ENCODE measurements around the gene DDX20.

Gene DDX20

DNA sequence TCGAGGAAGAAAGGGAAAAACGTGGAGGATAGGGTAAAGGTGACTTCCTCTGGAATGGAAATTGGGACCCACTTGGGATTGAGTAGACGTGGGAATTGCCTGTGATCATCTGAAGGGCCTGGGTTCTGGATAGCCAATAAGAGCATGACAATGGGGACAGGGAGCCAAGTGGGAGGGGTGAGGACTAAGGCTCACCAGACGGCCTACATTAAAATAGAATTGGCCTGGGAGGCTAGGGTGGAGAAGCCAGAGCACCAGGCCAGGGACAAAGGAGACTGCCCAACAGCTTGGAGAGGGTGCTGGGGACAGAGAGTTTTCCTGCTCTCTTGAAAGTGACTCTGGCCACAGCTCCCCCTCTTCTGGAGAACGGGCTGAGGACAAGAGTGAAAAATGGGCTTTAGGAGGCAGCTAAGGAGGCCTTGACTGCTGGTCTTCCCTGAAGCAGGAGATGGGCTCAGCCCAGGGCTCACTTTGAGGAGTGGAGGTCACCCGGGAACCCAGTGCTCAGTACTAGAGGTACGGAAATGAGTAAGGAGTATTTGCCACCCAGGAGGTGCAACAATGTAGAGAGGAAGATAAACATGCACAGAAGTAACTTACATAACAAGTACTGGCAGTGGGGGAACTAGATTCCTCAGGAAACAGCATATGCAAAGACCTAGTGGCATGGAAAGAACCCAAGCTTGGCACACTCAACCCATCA lies 35.3 kb upstream of the DDX20 start:
- H3K27me3 ChIP-seq (ENCODE audit: control insufficient read depth in 1 of 2, insufficient read depth in 1 of 2, low read length in 2 of 2): no peaks in the 10 kb centered on the region
- H3K18ac ChIP-seq (ENCODE audit: low read depth in 1 of 2, low read length in 2 of 2): peak overlapping the region in 1 of 2 experiments; percentile 34
- peak overlapping the region in 1 of 2 experiments; percentile 24 for H2BK12ac ChIP-seq (ENCODE audit: low read length in 2 of 2)
- H3K4me3 ChIP-seq (ENCODE audit: insufficient read depth in 1 of 2, low read depth in 1 of 2, low read length in 2 of 2): no peak overlapping the region
- H3K4ac ChIP-seq (ENCODE audit: low read depth in 1 of 2, low read length in 2 of 2): peak overlapping the region; percentile 30 to 35
- WGBS: 90% methylated on average over 7 of the region's 7 CpGs
- H3K9me3 ChIP-seq (ENCODE audit: control insufficient read depth, low read length): no peaks in the 10 kb centered on the region
- peaks cover 0 to 13% of the 10 kb centered on the region in 2 experiments for H3K36me3 ChIP-seq (ENCODE audit: control insufficient read depth in 1 of 2, insufficient read depth in 2 of 2, low read depth in 1 of 2, low read length in 2 of 2)
- no peak overlapping the region for H3K14ac ChIP-seq (ENCODE audit: low read length in 2 of 2)
- H3K23ac ChIP-seq (ENCODE audit: low read length in 2 of 2): no peak overlapping the region
- no peak overlapping the region for H2BK5ac ChIP-seq (ENCODE audit: low read depth, low read length, poor library complexity, severe bottlenecking)
- H3K27ac ChIP-seq (ENCODE audit: low read length, poor library complexity, severe bottlenecking): no peak overlapping the region
- H4K8ac ChIP-seq (ENCODE audit: low read length): peak overlapping the region; percentile 5
- no peak overlapping the region for H2AFZ ChIP-seq (ENCODE audit: low read depth, low read length)
- no peak overlapping the region for H2AK5ac ChIP-seq (ENCODE audit: low read length, severe bottlenecking)
- peaks cover 5% of the 10 kb centered on the region for H3K4me1 ChIP-seq (ENCODE audit: control insufficient read depth, insufficient read depth, low read depth, low read length)
- no peak for DNase-seq
- no peak overlapping the region for H3K9ac ChIP-seq (ENCODE audit: low read length)
- H3K4me2 ChIP-seq (ENCODE audit: low read length, poor library complexity, severe bottlenecking): no peak overlapping the region
- no peak overlapping the region for H2BK120ac ChIP-seq (ENCODE audit: low read depth, low read length)
- H4K91ac ChIP-seq (ENCODE audit: low read length): no peak overlapping the region
- no peak overlapping the region for H2BK15ac ChIP-seq (ENCODE audit: low read depth, poor library complexity, severe bottlenecking)
- peaks cover 1% of the 10 kb centered on the region for H3K79me1 ChIP-seq (replicated peaks; ENCODE audit: low read length, poor library complexity, severe bottlenecking)

DNA sequence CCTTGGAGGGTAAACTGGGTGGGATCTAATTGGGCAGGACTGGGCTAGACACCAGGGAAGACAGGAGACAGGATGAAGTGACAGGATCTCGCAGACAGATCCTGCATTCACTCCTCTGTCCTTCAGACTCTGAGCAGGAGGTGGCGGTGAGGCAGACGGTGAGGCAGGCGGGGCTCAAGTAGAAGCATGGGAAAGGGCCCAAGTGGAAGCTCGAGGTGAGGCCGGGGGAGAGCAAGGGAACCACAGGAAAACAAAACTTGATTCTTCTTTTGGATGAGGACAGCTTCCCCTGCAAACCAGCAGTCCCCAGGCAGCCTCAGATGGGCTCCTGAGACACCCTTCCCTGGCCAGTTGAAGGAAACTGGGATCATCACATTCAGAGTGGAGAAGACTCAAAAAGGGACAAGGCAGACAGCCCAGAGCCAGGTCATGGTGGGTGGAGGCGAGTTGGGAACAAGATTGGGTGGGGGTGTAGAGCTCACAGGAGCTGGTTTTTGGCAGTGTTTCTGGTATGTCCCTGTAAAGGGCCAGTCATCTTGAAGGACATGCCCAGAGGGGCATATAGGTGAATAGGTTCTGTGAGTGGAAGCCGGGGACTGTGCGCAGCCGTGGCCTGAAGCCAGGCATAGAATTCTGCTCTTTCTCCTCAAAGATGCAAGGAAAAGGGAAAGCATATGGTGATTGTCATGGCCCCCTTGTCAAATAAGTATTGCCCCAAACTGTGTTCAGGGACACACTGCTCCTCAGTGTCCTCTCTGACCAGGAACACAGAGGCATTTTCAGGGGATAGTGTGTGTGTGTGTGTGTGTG lies 34.5 kb upstream of the DDX20 start:
- Histone ChIP-seq H3K36me3 (ENCODE audit: control insufficient read depth in 1 of 2, insufficient read depth in 2 of 2, low read depth in 1 of 2, low read length in 2 of 2) (peaks cover 2 to 17% of the 10 kb centered on the region in 2 experiments), H4K8ac (ENCODE audit: low read length) (peak overlapping the region; percentile 19), H2AFZ (ENCODE audit: low read depth, low read length) (no peak overlapping the region), H3K79me1 (replicated peaks; ENCODE audit: low read length, poor library complexity, severe bottlenecking) (peaks cover 1% of the 10 kb centered on the region), H2BK5ac (ENCODE audit: low read depth, low read length, poor library complexity, severe bottlenecking) (no peak overlapping the region), H2AK5ac (ENCODE audit: low read length, severe bottlenecking) (no peak overlapping the region), H3K9me3 (ENCODE audit: control insufficient read depth, low read length) (no peaks in the 10 kb centered on the region), H2BK120ac (ENCODE audit: low read depth, low read length) (peak overlapping the region; percentile 69), H2BK15ac (ENCODE audit: low read depth, poor library complexity, severe bottlenecking) (no peak overlapping the region), H3K18ac (ENCODE audit: low read depth in 1 of 2, low read length in 2 of 2) (peak overlapping the region; percentile 34 to 59), H3K4me2 (ENCODE audit: low read length, poor library complexity, severe bottlenecking) (no peak overlapping the region), H2BK12ac (ENCODE audit: low read length in 2 of 2) (peak overlapping the region; percentile 70 to 78), H3K27me3 (ENCODE audit: control insufficient read depth in 1 of 2, insufficient read depth in 1 of 2, low read length in 2 of 2) (no peaks in the 10 kb centered on the region), H4K91ac (ENCODE audit: low read length) (peak overlapping the region; percentile 57), H3K4me1 (ENCODE audit: control insufficient read depth, insufficient read depth, low read depth, low read length) (peaks cover 5% of the 10 kb centered on the region), H3K9ac (ENCODE audit: low read length) (no peak overlapping the region), H3K4me3 (ENCODE audit: insufficient read depth in 1 of 2, low read depth in 1 of 2, low read length in 2 of 2) (no peak overlapping the region), H3K23ac (ENCODE audit: low read length in 2 of 2) (no peak overlapping the region), H3K27ac (ENCODE audit: low read length, poor library complexity, severe bottlenecking) (no peak overlapping the region), H3K14ac (ENCODE audit: low read length in 2 of 2) (no peak overlapping the region), H3K4ac (ENCODE audit: low read depth in 1 of 2, low read length in 2 of 2) (peak overlapping the region in 1 of 2 experiments; percentile 35)
- 89% methylated on average over 10 of the region's 10 CpGs for WGBS
- DNase-seq: no peak

DNA sequence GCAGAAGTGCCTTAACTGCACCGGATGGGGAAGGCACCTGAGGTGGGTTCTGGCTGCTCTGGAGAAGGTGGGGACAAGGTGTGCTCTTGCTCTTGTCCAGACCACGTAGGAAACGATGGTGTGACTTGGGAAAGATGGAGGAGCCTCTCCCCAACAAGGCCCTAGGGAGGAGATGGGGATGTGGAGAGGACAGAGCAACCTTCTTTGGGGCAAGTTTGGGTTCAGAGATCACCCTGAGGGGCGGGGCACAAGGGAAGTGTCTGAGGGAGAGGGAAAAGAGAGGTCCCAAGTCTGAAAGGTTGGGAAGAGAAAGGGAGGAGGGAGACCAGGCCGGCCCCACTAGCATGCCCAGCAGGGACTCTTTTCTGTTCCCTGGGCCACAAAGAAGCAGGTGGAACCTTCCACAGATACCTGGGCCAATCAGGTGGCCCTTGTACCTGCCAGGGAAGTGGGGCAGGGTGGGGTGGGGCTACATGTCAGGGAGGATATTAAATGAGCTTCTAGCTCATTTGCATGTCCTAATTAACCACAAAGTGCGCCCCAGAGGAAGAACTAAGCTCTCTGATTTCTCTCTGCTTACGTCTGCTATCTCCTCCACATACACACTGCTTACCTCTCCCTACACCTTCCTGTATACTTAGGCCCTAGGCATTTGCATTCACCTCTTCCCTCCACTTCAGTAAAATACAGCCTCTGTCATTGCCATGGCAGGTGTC lies 32.5 kb upstream of the DDX20 start:
- Histone ChIP-seq H3K23ac (ENCODE audit: low read length in 2 of 2) (no peak overlapping the region), H2AFZ (ENCODE audit: low read depth, low read length) (no peak overlapping the region), H3K9me3 (ENCODE audit: control insufficient read depth, low read length) (no peaks in the 10 kb centered on the region), H3K4me2 (ENCODE audit: low read length, poor library complexity, severe bottlenecking) (no peak overlapping the region), H3K4me1 (ENCODE audit: control insufficient read depth, insufficient read depth, low read depth, low read length) (peaks cover 5% of the 10 kb centered on the region), H4K8ac (ENCODE audit: low read length) (no peak overlapping the region), H2BK5ac (ENCODE audit: low read depth, low read length, poor library complexity, severe bottlenecking) (no peak overlapping the region), H3K36me3 (ENCODE audit: control insufficient read depth in 1 of 2, insufficient read depth in 2 of 2, low read depth in 1 of 2, low read length in 2 of 2) (peaks cover 20 to 28% of the 10 kb centered on the region in 2 experiments), H2BK12ac (ENCODE audit: low read length in 2 of 2) (no peak overlapping the region), H3K14ac (ENCODE audit: low read length in 2 of 2) (no peak overlapping the region), H3K9ac (ENCODE audit: low read length) (no peak overlapping the region), H3K4ac (ENCODE audit: low read depth in 1 of 2, low read length in 2 of 2) (no peak overlapping the region), H3K27me3 (ENCODE audit: control insufficient read depth in 1 of 2, insufficient read depth in 1 of 2, low read length in 2 of 2) (no peaks in the 10 kb centered on the region), H3K27ac (ENCODE audit: low read length, poor library complexity, severe bottlenecking) (no peak overlapping the region), H4K91ac (ENCODE audit: low read length) (peak overlapping the region; percentile 41), H2AK5ac (ENCODE audit: low read length, severe bottlenecking) (no peak overlapping the region), H2BK120ac (ENCODE audit: low read depth, low read length) (no peak overlapping the region), H3K79me1 (replicated peaks; ENCODE audit: low read length, poor library complexity, severe bottlenecking) (peaks cover under 1% of the 10 kb centered on the region), H3K18ac (ENCODE audit: low read depth in 1 of 2, low read length in 2 of 2) (no peak overlapping the region), H3K4me3 (ENCODE audit: insufficient read depth in 1 of 2, low read depth in 1 of 2, low read length in 2 of 2) (no peak overlapping the region), H2BK15ac (ENCODE audit: low read depth, poor library complexity, severe bottlenecking) (peak overlapping the region; percentile 8)
- DNase-seq: no peak
- WGBS: 84% methylated on average over 7 of the region's 7 CpGs

DNA sequence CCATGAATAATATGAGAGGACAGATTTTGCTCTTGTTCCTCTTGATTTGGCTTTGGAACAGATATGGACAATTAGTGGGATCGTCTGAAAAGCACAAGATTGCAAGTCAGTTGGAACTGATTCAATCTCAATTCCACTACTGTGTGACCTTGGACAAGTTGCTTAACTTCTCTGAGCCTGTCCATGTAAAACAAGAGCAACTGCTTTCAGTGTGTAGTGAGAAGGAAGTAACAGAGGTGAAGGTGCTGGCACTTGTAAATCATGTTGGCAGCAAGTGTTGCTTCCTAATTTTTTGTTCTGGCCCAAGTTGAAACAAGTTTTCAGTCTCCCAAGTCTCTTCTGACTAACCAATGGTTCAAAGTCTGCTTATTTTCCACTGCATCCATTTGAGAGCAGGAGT lies 31.8 kb upstream of the DDX20 start:
- H2AFZ ChIP-seq (ENCODE audit: low read depth, low read length): no peak overlapping the region

More for the DNA sequence above, 31.8 kb upstream of the DDX20 start:
- Histone ChIP-seq H3K27me3 (ENCODE audit: control insufficient read depth in 1 of 2, insufficient read depth in 1 of 2, low read length in 2 of 2) (no peaks in the 10 kb centered on the region), H3K14ac (ENCODE audit: low read length in 2 of 2) (no peak overlapping the region), H3K9ac (ENCODE audit: low read length) (no peak overlapping the region), H2BK15ac (ENCODE audit: low read depth, poor library complexity, severe bottlenecking) (no peak overlapping the region), H2BK12ac (ENCODE audit: low read length in 2 of 2) (no peak overlapping the region), H3K36me3 (ENCODE audit: control insufficient read depth in 1 of 2, insufficient read depth in 2 of 2, low read depth in 1 of 2, low read length in 2 of 2) (peaks cover 20 to 28% of the 10 kb centered on the region in 2 experiments), H3K4me3 (ENCODE audit: insufficient read depth in 1 of 2, low read depth in 1 of 2, low read length in 2 of 2) (no peak overlapping the region), H3K9me3 (ENCODE audit: control insufficient read depth, low read length) (no peaks in the 10 kb centered on the region), H3K23ac (ENCODE audit: low read length in 2 of 2) (no peak overlapping the region), H3K79me1 (replicated peaks; ENCODE audit: low read length, poor library complexity, severe bottlenecking) (peaks cover 3% of the 10 kb centered on the region), H4K8ac (ENCODE audit: low read length) (no peak overlapping the region), H3K18ac (ENCODE audit: low read depth in 1 of 2, low read length in 2 of 2) (no peak overlapping the region), H3K27ac (ENCODE audit: low read length, poor library complexity, severe bottlenecking) (no peak overlapping the region), H3K4me1 (ENCODE audit: control insufficient read depth, insufficient read depth, low read depth, low read length) (peaks cover 5% of the 10 kb centered on the region), H3K4me2 (ENCODE audit: low read length, poor library complexity, severe bottlenecking) (no peak overlapping the region), H4K91ac (ENCODE audit: low read length) (no peak overlapping the region), H3K4ac (ENCODE audit: low read depth in 1 of 2, low read length in 2 of 2) (no peak overlapping the region), H2AK5ac (ENCODE audit: low read length, severe bottlenecking) (no peak overlapping the region), H2BK5ac (ENCODE audit: low read depth, low read length, poor library complexity, severe bottlenecking) (no peak overlapping the region), H2BK120ac (ENCODE audit: low read depth, low read length) (no peak overlapping the region)
- DNase-seq: no peak
- 100% methylated on average over 1 of the region's 1 CpG for WGBS
